Mononuclear cell (primary cell): ENCODE measurements around the gene FYB2. TPM values are rescaled to one million over a fixed set of nuclear protein-coding genes. Genes with fewer than 3 reads are reported as not detected.

Source experiments
- H3K27me3 ChIP-seq: 2 replicates; pipeline ENCODE4 v1.6.0; 2011; ENCODE audit warnings: low read length, control low read depth; ENCODE audit not compliant: insufficient read depth
- H3K4me1 ChIP-seq: 2 replicates; pipeline ENCODE4 v1.5.1; 2011; ENCODE audit warnings: mild to moderate bottlenecking, low read length, control low read depth; ENCODE audit not compliant: insufficient read depth
- H3K4me3 ChIP-seq: 2 replicates; pipeline ENCODE4 v1.5.1; 2011; ENCODE audit warnings: mild to moderate bottlenecking, low read length, moderate library complexity
- H3K9me3 ChIP-seq: 2 replicates; pipeline ENCODE4 v1.5.1; 2011; ENCODE audit warnings: low read depth, mild to moderate bottlenecking, control low read depth, low read length
- total RNA-seq: library from RNA; depleted of rRNA; stranded (reverse); fragments of >200 nt; gene quantifications from one replicate; pipeline ENCODE4 v1.2.3, GENCODE V29; 2012

FYB2 gene
- total RNA-seq, 1 donor = not detected

- H3K4me1 ChIP-seq = no peaks in the 10 kb centered on the region
- no peak overlapping the region for H3K4me3 ChIP-seq
- H3K27me3 ChIP-seq = no peaks in the 10 kb centered on the region
- no peaks in the 10 kb centered on the region for H3K9me3 ChIP-seq
Observed at GRCh38 chr1:56844545-56845136, 25.4 kb upstream of the FYB2 start.

- no peaks in the 10 kb centered on the region for H3K4me1 ChIP-seq
- no peaks in the 10 kb centered on the region for H3K27me3 ChIP-seq
- H3K4me3 ChIP-seq = no peak overlapping the region
- H3K9me3 ChIP-seq = no peaks in the 10 kb centered on the region
Observed at GRCh38 chr1:56843544-56843943, 24.3 kb upstream of the FYB2 start.

- no peaks in the 10 kb centered on the region for H3K9me3 ChIP-seq
- no peaks in the 10 kb centered on the region for H3K4me1 ChIP-seq
- H3K4me3 ChIP-seq = no peak overlapping the region
- no peaks in the 10 kb centered on the region for H3K27me3 ChIP-seq
Observed at GRCh38 chr1:56838759-56839158, 19.6 kb upstream of the FYB2 start.

GRCh38 chr1:56837244-56837939 is 18.2 kb upstream of the FYB2 start:
- Histone ChIP-seq H3K9me3 (no peaks in the 10 kb centered on the region), H3K4me3 (no peak overlapping the region), H3K4me1 (no peaks in the 10 kb centered on the region), H3K27me3 (no peaks in the 10 kb centered on the region)

GRCh38 chr1:56836359-56836758 is 17.2 kb upstream of the FYB2 start:
- Histone ChIP-seq H3K4me3 (no peak overlapping the region), H3K27me3 (no peaks in the 10 kb centered on the region), H3K4me1 (no peaks in the 10 kb centered on the region), H3K9me3 (no peaks in the 10 kb centered on the region)

- H3K9me3 ChIP-seq = no peaks in the 10 kb centered on the region
- no peaks in the 10 kb centered on the region for H3K27me3 ChIP-seq
- H3K4me1 ChIP-seq = no peaks in the 10 kb centered on the region
- no peak overlapping the region for H3K4me3 ChIP-seq
Observed at GRCh38 chr1:56835657-56836056, 16.5 kb upstream of the FYB2 start.

- H3K4me3 ChIP-seq = no peak overlapping the region
- H3K27me3 ChIP-seq = no peaks in the 10 kb centered on the region
- no peaks in the 10 kb centered on the region for H3K9me3 ChIP-seq
- H3K4me1 ChIP-seq = no peaks in the 10 kb centered on the region
Observed at GRCh38 chr1:56834137-56834900, 15.1 kb upstream of the FYB2 start.

GRCh38 chr1:56833088-56833487 is 13.9 kb upstream of the FYB2 start:
- H3K27me3 ChIP-seq = no peaks in the 10 kb centered on the region
- no peaks in the 10 kb centered on the region for H3K9me3 ChIP-seq
- no peak overlapping the region for H3K4me3 ChIP-seq
- no peaks in the 10 kb centered on the region for H3K4me1 ChIP-seq

- Histone ChIP-seq H3K4me3 (no peak overlapping the region), H3K9me3 (no peaks in the 10 kb centered on the region), H3K27me3 (no peaks in the 10 kb centered on the region), H3K4me1 (no peaks in the 10 kb centered on the region)
Observed at GRCh38 chr1:56831871-56832693, 12.9 kb upstream of the FYB2 start.

- H3K9me3 ChIP-seq = no peaks in the 10 kb centered on the region
- H3K4me3 ChIP-seq = no peak overlapping the region
- H3K27me3 ChIP-seq = no peaks in the 10 kb centered on the region
- no peaks in the 10 kb centered on the region for H3K4me1 ChIP-seq
Observed at GRCh38 chr1:56830052-56830451, 10.8 kb upstream of the FYB2 start.

- no peak overlapping the region for H3K4me3 ChIP-seq
- H3K4me1 ChIP-seq = no peaks in the 10 kb centered on the region
- H3K27me3 ChIP-seq = no peaks in the 10 kb centered on the region
- no peaks in the 10 kb centered on the region for H3K9me3 ChIP-seq
Observed at GRCh38 chr1:56827711-56828110, 8.5 kb upstream of the FYB2 start.

GRCh38 chr1:56825436-56825835 is 6.2 kb upstream of the FYB2 start:
- Histone ChIP-seq H3K4me1 (no peaks in the 10 kb centered on the region), H3K4me3 (no peak overlapping the region), H3K27me3 (no peaks in the 10 kb centered on the region), H3K9me3 (no peaks in the 10 kb centered on the region)

- no peaks in the 10 kb centered on the region for H3K9me3 ChIP-seq
- H3K4me1 ChIP-seq = no peaks in the 10 kb centered on the region
- no peaks in the 10 kb centered on the region for H3K27me3 ChIP-seq
- no peak overlapping the region for H3K4me3 ChIP-seq
Observed at GRCh38 chr1:56824938-56825337, 5.7 kb upstream of the FYB2 start.

- no peaks in the 10 kb centered on the region for H3K27me3 ChIP-seq
- no peak overlapping the region for H3K4me3 ChIP-seq
- H3K4me1 ChIP-seq = no peaks in the 10 kb centered on the region
- no peaks in the 10 kb centered on the region for H3K9me3 ChIP-seq
Observed at GRCh38 chr1:56824271-56824670, 5.1 kb upstream of the FYB2 start.

- no peaks in the 10 kb centered on the region for H3K9me3 ChIP-seq
- no peaks in the 10 kb centered on the region for H3K4me1 ChIP-seq
- H3K27me3 ChIP-seq = no peaks in the 10 kb centered on the region
Observed at GRCh38 chr1:56821462-56821797, 2.2 kb upstream of the FYB2 start.

More at GRCh38 chr1:56821462-56821797, 2.2 kb upstream of the FYB2 start:
- H3K4me3 ChIP-seq = no peak overlapping the region
